GM21529 (cell line): ENCODE results near the gene GALR2.

Source experiments
- ATAC-seq: cut with Tn5 transposase; IDR thresholded peaks from one replicate; pipeline ENCODE4 v1.9.1; 2021; ENCODE audit not compliant: unreplicated experiment

The GALR2 gene

DNA sequence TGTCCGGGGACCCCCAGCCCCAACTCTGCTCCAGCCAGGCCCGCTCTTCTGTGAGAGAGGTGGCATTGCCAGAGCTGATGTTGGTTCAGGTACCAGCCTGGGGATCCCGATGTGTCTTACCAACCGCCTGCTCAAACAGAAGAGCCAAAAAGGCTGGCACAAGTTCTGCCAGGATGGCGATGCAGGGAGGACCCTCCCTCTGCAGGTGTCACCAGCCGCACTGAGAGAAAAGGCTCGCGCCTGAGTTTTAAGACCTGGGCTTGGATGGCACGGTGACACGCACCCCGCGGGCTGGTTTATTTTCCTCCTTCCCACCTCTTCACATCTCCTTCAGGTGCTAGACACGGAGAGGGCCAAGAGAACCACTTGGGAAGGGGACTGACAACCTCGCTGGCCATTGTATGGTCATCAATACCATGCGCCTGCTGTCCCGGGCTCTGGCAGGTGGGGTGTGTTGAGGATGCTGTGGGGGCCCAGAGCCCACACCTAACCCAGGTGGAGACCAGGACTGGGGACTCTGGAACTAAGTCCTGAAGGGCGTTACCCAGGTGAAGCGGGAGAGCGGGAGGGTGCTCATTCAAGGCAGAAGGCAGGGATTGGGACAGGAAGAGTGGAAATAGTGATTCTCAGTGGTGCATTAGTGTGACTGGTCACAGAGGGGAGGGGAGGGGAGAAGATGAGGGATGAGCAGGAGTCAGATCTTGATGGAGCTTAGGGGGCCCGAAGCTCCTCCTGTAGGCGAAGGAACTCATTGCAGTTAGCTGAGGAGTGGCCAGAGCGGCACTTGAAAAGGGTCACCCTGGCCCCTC, 50.2 kb downstream of the GALR2 start:
- no peak for ATAC-seq

DNA sequence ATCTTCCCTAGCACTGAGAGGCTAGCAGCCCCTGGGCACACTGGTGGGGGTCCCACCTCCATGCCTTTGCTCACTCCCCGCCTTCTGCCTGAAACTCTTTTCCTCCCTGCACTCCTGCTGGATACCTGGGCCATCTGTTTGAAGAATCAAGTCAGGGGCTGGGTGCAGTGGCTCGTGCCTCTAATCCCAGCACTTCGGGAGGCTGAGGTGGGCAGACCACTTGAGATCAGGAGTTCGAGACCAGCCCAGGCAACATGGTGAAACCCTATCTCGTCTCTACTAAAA, 50.8 kb downstream of the GALR2 start:
- ATAC-seq: no peak

DNA sequence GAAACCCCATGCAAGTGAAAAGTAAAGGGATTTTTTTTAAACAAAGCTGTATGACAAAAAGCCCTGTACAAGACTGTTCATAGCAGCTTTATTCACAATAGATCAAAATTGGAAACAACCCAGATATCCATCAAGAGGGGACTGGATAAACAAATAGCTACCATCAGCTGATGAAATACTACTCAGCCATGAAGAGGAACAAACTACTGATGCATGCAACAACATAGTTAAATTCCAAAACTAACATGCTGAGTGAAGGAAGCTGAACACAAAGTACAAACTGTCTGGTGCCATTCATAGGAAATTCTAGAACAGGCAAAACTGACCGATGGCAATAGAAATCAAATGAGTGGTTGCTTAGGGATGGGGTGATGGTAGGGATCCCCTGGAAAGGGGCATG, 51.3 kb downstream of the GALR2 start:
- ATAC-seq: no peak
